Suppressor macrophage treated with lipopolysaccharide for 4 hours (primary cell): ENCODE data around the gene MAML1.

Experiments
- DNase-seq: peaks from one replicate; pipeline ENCODE4 v3.0.0-alpha.2; 2020

The MAML1 gene

DNA sequence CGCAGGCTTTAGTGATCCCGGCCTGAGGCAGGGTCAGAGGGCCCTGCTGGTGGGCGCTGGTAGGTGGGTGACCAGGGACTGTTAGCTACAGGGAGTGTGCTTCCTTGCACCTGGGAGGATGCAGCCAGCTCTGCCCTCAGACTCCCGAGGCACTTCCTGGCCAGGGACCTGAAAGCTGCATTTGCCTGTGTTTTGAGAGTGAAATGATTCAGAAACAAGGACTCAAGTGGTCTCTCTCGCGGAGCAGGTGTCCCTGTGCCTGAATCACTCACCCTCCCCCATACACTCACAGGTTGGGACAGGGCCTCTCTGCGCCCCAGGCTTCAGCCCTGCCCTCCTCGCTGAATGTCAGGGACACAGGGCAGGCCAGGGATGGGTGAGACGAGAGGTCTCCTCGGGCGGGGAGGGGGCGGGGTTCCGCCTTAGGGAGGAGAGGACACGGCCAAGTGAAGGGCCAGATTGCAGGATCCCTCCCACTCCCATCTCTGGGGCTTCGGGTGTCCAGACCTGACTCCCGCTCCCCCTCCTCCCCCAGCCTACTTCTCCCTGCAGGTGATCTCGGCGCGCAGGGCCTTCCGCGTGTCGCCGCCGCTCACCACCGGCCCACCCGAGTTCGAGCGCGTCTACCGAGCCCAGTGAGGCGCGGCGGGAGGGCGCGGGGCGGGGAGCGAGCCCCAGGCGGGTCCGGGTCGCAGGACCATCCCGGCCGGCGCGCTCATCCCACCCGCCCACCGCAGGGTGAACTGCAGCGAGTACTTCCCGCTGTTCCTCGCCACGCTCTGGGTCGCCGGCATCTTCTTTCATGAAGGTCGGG lies 62.6 kb downstream of the MAML1 start:
- DNase-seq = no peak

DNA sequence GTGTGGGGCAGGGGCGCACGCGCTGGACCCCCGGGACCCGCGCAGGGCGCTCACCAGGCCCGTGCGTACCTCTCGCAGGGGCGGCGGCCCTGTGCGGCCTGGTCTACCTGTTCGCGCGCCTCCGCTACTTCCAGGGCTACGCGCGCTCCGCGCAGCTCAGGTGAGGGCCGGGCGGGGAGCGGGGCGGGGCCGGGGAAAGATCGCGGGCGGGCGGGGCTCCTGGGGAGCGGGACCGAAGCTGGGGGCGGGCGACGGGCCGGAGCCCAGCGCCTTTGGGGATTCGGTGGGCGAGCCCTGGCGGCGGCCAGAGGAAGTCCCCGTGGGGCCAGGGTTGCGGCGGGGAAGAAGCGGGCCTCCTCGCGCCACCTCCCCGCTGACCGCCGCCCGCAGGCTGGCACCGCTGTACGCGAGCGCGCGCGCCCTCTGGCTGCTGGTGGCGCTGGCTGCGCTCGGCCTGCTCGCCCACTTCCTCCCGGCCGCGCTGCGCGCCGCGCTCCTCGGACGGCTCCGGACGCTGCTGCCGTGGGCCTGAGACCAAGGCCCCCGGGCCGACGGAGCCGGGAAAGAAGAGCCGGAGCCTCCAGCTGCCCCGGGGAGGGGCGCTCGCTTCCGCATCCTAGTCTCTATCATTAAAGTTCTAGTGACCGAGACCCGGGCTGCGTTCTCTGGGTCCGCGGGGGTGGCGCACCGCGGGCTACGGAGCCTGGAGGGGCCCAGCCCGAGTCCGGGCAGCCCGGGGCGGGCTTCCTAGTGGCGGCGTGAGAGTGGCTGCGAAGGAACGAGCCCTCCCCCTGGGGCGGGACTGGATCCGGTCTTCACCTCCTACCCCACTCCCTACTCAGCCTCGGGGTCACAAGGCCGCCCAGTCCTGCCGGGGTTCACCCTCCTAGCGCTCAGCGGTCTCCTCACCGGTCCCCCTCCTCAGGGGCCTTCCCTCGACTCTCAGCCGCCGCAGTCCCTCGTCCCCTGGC lies 63.5 kb downstream of the MAML1 start:
- DNase-seq = peak; percentile 93

DNA sequence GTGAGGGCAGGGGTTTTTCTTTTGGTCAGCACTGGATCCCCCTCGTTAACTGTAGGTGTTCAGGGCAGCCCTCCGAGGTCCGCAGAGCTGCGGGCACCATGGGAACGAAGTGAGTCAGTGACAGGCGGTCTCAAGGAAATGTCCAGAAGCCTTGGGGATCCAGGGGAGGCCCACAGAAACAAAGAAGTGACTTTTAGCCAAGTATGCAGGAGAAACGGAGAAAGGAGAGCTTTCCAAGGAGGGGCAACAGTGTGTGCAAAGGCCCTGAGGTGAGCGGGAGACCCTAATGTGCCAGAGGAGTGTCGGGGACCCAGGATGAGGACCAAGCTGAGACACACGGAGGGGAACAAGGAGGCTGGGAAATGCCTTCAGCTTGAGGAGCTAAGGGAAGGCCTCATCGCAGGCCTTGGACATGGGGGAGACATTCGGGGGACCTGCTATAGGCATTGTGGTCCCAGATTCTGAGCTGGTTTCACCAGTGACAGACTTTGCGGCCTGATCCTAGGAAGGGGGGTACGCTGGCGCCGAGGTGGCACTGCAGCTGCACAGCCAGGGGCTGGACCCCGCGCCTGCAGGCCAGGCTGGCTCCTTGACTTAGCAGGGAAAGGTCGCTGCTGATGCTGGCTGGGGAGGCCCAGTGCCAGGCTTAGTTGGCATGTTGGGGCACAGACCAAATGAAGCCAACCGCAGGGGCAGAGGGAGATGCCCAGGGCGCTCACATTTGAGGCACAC lies 64.4 kb downstream of the MAML1 start:
- no peak for DNase-seq

DNA sequence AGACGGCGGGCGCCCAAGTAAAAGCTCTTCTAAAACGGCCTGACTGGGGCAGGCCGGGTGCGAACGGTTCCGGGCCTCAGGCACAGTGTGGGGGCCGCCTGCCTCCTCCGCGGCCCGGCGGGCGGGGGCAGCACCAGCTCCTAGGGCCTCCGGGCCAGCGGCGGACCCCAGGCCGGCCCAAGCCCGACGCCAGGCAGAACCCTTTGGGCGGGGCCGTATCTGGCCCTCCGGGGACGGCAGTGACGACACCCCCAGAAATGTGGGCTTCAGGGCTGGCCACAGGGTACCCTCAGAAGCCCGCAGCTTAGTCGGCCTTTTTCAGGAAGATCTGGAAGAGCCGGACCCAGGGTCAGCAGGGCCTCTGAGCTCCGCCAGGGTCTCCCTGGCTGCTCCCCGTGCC lies 65.1 kb downstream of the MAML1 start:
- DNase-seq = no peak

DNA sequence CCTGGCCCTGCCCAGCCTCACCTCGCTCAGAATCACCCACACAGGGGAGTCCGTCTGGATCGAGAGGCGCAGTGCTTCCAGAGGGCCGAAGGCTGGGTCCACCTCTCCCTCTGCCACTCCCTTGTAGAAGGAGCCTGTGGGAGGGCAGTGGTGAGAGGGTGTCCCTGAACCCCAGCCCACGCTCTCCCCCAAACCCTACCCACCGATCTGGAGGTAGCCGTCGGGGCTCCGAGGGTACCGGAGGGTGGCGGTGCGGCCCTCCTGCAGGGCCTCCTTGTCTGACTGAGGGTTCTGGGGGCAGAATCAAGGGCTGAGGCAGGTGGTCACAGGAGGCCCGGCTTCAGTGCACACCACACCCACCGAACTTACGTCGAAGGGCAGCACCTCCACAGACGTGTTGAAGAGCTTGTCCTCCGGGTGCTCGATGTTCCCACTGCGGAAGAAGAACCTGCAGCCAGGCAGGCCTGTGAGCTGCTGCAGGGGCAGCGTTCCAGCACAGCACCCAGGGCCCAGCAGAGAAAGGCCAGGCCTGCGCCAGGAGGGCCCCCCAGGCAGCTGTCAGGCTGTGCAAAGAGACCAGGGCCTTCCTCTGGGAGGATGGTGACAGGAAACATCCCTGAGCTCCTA lies 65.6 kb downstream of the MAML1 start:
- no peak for DNase-seq

DNA sequence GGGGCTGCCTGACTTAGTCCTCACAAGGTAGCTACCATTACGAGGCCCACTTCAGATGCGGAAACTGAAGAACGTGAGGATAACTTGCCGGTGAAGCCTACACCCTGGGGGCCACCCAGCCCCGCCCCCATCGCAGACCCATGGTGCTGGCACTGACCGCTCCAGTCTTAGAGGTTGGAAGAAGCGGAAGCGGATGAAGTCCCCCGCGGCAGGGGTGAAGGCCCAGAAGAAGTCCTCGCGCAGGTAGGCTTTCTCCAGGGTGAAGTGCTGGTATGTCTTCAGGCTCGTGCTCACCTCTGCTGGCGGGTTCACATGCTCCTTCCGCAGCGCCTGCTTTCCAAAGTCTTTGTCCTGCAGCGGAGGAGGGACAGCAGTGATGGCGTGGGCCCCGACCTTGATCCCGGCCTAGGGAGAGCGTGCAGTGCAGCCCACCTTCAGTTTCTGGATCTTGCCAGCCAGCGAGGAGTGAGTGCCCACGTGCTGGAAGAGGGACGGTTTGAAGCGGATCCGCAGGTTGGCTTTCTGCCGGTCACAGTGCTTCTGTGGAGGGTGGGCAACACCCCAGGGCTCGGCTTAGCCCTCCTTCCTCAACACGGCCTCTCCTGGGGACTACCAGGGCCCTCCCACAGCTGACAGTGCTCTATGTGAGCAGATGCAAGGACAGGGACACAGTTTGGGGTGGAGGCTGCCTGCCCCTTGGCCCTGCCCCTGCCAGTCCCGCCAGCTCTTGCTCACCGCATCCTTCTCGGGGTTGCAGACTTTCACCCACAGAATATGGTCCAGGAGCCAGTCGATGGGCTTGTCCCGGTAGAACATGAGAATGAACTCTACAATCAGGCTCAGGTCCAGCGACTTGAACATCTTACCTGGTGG lies 66.4 kb downstream of the MAML1 start:
- no peak for DNase-seq

DNA sequence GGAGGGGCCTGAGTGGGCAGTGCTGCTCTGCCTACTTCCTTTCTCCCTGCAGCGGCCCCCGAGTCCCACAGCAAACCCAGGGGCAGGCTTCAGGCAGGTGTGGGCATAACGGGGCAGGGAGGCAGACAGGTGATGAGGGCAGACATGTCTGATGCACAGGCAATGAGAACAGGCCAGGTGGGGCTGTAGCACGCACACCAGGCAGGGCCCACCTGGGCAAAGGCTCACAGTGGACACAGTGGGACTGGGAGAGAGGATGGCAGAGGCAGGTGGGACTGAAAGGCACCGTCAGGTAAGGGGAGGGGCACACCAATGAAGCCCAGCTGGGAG lies 67.0 kb downstream of the MAML1 start:
- DNase-seq = no peak

DNA sequence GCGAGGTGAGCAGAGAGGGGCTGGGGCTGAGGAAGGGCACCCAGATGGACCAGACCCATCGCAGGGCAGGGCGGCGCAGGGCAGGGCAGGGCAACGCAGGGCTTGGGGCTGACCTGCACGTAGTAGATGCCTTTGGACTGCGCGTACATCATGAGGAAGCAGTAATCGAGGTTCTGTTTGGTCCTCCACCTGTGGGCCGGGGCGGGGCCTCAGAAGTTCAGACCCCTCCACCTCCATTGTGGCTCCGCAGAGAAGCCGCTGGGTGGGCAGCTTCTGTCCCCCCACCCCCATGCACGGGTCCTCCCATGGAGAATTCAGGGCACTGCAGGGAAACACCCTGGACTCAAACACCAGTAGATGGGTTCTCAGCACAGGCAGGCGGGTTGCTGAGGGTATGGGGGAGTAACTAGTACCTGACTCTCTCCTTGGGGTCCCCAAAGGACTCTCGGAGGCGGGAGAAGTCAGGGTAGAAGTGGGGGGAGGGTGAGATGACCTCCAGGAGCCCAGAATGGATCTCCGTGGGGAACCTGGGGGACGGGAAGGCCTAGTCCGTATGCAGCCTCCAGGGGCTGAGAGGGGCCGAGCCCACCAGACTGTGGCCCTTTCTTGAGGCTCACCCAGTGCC lies 67.6 kb downstream of the MAML1 start:
- DNase-seq = no peak

DNA sequence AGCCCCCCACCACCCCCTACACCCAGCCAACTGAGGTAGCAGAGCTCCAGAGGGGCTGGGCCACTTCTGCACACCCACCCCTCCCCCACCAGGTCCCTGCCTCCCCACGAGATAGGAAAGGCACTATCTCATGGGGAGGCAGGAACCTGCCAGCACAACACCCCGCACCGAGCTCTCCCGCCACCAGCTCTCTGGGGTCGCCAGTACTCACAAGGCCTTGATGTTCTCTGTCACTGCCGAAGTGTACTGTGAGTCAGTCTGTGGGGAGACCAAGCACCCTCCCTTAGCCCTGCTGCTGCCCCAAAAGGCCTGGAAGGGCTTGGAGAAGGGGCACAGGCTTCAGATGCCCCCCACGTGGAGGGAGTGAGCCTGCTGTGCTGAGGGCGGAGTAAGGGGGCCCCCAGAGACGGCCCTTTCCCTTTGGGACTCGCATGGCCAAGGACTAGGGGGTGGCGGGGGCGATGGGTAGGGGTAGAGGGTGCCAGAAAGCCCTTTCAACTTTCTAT lies 68.1 kb downstream of the MAML1 start:
- DNase-seq = no peak

DNA sequence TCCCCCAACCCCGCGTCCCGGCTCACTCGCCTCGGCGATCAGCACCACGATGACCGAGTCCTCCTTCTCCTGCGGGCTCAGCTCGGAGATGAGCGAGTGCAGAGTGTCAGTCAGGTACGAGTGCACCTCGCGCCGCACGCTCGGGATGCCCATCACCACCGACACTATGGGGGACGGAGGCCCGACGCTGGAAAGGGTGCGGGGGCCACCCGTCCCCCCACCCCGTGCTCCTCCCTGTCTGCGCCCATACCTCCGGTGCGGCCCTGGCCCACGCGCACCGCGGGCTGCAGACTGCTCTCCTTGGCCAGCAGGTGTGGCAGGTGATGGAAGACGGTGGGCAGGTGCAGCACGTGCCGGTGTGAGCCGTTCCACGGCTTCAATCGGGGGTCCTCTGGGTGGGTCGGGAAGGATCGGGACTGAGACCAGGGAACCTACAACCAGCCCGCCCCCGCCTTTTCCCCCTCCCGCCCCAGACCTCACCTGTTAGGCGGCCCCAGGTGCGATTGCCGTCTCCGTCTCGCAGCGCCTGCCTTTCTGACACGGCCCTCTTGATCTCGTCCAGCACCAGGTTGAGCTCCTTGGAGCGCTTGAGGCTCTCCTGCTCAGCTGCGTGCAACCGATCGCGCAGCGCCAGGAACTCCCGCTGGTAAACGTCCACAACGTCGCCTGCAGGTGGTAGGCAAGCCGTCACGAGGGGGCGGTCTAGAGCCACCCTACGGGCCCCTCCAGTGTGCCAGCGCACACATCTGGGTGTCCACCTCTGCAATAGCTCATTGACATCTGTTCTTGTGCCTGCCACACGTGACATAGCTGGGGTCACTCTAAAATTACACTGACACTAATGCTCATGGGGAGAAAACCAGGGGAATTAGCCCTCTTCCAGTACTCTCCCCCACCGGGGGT lies 68.9 kb downstream of the MAML1 start:
- peak; percentile 87 for DNase-seq

DNA sequence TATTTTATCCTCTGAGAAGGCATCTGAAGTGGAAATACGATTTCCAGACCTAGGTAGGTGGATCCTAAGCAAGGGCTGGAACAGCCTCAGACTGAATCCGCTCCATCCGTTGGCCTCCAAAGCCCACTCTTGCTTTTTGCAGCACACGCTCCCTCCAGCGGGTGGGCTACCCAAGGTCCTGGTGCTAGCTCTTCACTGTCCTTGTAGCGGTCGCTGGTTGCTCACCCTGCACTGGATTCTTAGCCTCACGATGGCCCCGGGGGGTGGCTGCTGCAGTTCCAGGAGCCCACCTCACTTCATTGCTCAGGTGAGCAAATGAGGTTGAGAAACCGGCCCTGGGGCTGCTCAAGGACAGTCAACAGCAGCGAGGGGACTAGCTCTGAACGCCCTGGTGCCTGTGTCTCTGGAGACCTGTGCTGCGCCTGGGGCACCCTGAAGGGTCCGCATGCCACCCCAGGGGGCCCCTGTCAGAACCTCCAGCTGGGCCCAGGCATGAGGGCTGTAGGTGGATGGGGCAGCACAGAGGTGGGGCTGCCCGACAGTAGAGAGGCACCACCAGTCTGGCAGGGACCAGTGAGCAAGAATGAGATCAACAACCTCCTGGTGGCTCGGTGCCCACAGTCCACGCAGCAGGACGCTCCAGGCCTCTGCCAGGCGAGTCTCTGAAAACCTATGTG lies 69.7 kb downstream of the MAML1 start:
- no peak for DNase-seq

DNA sequence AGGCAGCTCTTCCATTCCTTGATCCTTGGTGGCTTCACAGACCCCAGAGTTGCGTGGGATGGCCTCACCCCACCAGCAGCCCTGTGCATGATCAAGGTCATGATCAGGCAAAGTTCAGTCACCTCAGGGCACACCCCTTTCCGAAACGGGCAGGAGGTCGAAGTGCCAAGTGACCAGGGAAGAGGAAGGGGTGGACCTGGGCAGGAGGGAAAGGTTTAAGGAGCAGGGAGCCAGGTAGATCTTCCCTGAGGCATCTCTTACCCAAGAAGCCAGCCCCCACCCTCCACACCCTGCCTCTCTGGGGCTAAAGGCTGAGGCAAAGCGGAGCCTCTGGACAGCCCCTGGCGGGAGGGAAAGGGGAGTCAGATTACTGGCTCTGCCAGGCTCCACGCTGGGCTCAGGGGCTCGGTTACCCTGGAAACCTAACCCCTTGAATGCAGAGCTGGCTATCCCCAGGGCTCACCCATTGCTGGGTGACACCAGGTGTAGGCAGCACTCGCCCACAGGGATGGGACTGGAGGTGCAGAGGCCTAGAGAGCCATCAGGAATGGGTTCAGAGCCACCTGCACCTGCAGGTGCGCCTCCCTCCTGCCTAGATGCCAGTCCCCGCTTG lies 70.4 kb downstream of the MAML1 start:
- DNase-seq = no peak

DNA sequence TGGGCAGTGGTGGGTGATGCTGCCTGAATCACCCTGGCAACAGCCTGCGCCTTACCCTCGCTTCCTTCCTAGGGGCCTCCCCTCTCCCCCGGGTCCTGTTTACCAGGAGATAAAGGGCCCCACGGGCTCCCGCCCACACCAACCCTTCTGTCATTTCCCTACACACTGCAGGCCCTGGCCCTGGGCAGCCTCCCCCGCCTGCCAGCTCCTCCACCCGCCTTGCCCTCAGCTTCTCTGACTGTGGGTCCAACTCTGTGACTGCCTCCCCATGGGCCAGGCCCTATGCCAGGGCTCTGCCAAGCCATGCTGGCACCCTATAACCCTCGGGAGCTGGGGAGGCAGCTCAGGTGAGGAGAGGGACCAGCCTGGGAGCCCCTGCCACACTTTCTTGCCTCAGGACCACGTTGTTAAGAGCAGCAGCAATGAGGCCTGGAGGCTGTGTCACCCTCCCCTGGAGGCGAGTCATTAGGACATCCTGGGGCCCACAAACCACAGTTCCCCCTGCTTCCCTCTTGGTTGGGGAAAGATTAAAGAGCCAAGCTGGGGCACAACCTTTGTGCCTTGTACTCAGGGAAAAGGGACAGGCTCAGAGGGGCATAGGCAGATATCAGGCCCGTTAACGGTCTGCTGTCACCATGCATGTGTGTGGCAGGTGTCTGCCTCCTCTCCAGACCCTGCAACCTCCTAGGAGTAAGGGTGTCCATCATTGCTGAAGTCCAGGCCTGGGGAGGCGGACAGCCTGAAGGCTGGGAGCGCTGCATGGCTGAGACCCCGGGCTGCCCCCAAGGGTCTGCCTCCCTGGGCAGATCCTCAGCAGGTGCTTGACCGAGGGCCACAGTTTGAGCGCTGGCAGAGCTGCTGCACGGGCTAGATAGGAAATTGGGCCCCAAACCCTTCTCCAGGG lies 71.3 kb downstream of the MAML1 start:
- DNase-seq = peak; percentile 68

DNA sequence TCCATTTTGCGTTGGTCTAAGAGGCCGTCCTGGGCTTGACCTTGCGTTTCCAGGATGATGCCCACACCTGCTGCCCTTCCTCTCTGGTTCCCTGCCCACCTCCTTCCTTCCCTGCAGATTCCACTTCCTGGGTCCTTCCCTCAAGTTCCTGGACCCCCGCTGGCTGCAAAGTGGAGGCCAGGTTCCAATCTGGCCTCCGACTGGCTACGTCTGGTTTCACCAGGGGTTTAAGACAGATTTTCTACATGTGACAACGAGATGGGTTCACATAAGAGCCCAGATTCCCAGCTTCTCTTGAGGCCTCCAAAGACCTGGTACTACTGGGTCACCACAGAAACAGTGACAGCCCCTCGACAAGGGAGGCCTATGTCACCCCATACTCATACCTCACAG lies 71.9 kb downstream of the MAML1 start:
- DNase-seq = no peak

DNA sequence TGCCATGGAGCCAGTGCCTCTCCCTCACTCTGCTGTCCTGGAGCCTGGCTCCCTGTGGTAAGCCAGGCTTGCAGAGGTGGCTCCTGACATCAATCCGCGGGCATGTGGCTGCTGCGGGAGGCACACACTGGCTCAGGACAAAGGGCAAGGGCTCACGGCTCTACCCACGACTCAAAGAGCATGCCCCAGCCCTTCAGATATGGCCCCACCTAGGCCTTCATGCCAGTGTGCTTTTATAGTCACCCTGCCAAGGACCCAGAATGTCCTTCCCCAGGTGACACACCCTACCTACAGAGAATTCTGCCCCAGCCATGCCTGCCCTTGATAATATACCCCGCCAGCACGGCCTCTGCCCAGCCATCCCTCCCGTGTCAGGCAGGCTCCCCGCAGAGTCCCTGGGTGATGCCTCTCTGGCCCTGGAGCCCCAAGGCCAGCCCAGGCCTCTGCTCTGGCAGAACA lies 72.5 kb downstream of the MAML1 start:
- no peak for DNase-seq

DNA sequence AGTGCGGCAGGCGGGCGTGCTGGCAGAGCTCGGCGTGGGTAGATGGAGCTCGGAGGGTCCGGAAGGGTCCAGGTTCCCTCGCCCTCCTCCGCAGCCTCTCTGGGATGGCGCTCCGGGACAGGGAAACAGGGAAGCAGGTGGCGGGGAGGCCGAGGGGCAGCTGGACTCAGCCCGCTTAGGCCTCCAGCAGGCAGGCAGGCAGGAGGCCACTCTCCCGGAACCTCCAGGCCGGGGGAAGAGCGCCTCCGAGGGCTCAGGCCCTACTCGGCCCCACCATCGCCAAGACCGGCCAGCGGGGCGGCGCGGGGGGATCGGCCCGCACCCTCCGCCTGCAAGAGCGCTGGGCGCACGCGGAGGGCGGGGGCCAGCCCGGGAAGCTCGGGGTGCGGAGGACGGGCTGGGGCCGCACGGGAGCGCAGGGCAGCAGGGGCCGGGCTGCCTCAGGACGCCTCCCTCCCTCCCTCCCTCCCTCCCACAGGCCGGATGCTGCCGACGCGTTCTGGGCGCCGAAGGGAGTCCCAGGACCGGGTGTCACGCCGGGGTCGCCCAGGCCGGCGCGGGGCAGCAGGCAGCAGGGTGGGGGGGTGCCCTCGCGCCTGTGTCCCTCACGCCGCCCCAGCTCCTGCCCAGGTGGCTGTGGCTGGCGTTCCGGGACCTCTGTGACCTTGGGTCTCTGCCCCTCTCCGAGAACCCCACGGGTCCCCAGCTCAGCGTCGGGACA lies 73.1 kb downstream of the MAML1 start:
- DNase-seq = peak; percentile 51
